LNCAP (cell line): ENCODE measurements around the gene PATZ1.

Source experiments
- CTCF ChIP-seq: fragments of 450-650 bp; IDR thresholded peaks from 2 replicates; pipeline ENCODE4 v1.5.1; 2017; ENCODE audit warnings: mild to moderate bottlenecking

PATZ1 gene, protein sequence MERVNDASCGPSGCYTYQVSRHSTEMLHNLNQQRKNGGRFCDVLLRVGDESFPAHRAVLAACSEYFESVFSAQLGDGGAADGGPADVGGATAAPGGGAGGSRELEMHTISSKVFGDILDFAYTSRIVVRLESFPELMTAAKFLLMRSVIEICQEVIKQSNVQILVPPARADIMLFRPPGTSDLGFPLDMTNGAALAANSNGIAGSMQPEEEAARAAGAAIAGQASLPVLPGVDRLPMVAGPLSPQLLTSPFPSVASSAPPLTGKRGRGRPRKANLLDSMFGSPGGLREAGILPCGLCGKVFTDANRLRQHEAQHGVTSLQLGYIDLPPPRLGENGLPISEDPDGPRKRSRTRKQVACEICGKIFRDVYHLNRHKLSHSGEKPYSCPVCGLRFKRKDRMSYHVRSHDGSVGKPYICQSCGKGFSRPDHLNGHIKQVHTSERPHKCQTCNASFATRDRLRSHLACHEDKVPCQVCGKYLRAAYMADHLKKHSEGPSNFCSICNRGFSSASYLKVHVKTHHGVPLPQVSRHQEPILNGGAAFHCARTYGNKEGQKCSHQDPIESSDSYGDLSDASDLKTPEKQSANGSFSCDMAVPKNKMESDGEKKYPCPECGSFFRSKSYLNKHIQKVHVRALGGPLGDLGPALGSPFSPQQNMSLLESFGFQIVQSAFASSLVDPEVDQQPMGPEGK

GRCh38 chr22:31346255-31346732, at the start of gene PATZ1:
PATZ1 (minus strand) TSS chr22:31346346; CDS start chr22:31345602, 744 bp downstream.
- TF ChIP-seq CTCF, result no peak

DNA sequence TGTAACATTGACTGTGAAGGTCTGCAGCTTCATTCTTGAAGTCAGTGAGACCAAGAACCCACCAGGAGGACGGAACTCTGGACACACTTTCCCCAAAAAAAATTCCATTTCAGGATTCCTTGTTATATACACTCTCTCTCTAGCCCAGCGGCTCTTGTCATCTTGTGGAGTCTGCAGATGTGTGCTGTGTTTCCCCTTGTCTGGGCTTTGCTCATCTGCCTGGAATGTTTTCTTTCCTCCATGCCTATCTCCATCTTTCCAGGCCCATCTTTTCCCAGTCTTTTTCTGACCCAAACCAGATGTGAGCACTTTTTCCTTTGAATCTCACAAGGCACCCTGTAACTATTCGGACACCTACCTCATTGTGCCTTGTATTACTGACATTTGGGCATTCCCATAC, 48.2 kb upstream of the PATZ1 start:
- no peak for TF ChIP-seq CTCF

- no peak for TF ChIP-seq CTCF
Measured at GRCh38 chr22:31393893-31394292, 47.7 kb upstream of the PATZ1 start.

GRCh38 chr22:31378123-31378522, 32.0 kb upstream of the PATZ1 start:
- TF ChIP-seq CTCF, result no peak

DNA sequence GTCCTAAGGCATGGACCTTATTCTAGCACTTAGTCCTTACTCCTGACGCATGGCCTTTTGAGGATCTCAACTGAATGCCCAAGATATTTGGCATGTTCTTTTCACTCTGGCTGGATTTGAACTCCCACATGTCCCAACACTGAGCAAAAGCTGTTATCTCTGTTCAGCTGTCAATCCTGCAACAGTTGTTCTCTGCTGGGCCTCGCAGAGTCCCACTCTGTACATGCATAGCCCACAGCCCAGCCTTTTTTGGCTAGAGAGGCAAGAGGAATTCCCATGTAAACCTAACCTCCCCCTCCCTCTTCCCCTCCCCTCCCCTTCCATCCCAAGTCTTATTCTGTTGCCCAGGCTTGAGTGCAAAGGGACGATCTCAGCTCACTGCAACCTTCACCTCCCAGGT, 31.5 kb upstream of the PATZ1 start:
- TF ChIP-seq CTCF, result no peak

DNA sequence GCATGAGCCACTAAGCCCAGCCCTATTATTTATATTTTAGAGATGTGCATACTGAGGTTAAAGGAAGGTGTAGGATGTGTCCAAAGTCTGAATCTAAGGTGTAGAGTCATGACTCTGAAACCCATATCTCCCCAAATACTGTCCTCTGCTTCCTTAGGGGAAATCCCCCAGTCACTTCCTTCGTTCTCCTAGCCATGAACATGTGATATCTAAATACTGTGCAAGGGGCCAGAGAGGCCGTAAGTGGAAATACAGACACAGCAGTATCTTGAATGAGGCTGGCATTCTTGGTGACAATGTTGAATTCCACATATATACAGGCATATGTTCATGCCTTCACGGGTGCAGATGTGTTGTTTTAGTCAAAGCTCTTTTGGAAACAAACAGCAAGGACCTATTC, 21.3 kb upstream of the PATZ1 start:
- TF ChIP-seq CTCF, result no peak

GRCh38 chr22:31363885-31364465, 17.8 kb upstream of the PATZ1 start:
- no peak for TF ChIP-seq CTCF
